Measurements from ENCODE around the gene SLC1A7. TPM values are rescaled to one million over a fixed set of nuclear protein-coding genes. Genes with fewer than 3 reads are reported as not detected.

The SLC1A7 gene
- polyA plus RNA-seq, 2 of the 4 experiments (the other 2 are of a cell fraction), result 0.04 to 0.12 TPM

- FAIRE-seq (no peak), DNase-seq (ENCODE audit: low read depth in 1 of 2, low spot score in 1 of 2) (no peak), ATAC-seq (no peak)
- H3K27ac ChIP-seq, result no peak overlapping the region
- H3K4me2 ChIP-seq, result no peak overlapping the region
- POLR2A ChIA-PET, result no interaction called here
- no peaks in the 10 kb centered on the region for H3K9me3 ChIP-seq
- 81% methylated on average over 2 of the region's 2 CpGs for WGBS (ENCODE audit: missing lambda C conversion rate)
- no peaks in the 10 kb centered on the region for H3K4me1 ChIP-seq
- CTCF ChIA-PET, result interaction anchor here (1.1 kb wide), 1 partner anchor 20 kb away, joined by 4 read pairs; no protein-coding TSS in a partner anchor
- no peak for TF ChIP-seq FOXS1 (CRISPR knock-in tag; IDR thresholded peaks at IDR 0.05)
- TF ChIP-seq RAD21 (conservative IDR thresholded peaks at IDR 0.05 in 1 of 2, IDR thresholded peaks at IDR 0.05 in 1 of 2), result no peak
- no peak overlapping the region for H3K4me3 ChIP-seq
Measured at GRCh38 chr1:53067886-53068285, 74.6 kb downstream of the SLC1A7 start.

GRCh38 chr1:53066891-53067738 is 75.3 kb downstream of the SLC1A7 start:
- Histone ChIP-seq H3K4me3 (no peak overlapping the region), H3K4me1 (no peaks in the 10 kb centered on the region), H3K27ac (no peak overlapping the region), H3K4me2 (no peak overlapping the region), H3K9me3 (no peaks in the 10 kb centered on the region)
- FAIRE-seq (no peak), ATAC-seq (no peak), DNase-seq (ENCODE audit: low read depth in 1 of 2, low spot score in 1 of 2) (no peak)
- WGBS (ENCODE audit: missing lambda C conversion rate), result 92% methylated on average over 13 of the region's 13 CpGs
- POLR2A ChIA-PET, result no interaction called here
- CTCF ChIA-PET, result interaction anchor here (1.1 to 1.8 kb wide), 2 partner anchors 12 to 19 kb away, joined by 4 read pairs; no protein-coding TSS in a partner anchor
- TF ChIP-seq EP300 (IDR thresholded peaks at IDR 0.05) (no peak), HOXB13 (CRISPR knock-in tag; IDR thresholded peaks at IDR 0.05; ENCODE audit: low read depth) (no peak), JUN (IDR thresholded peaks at IDR 0.05) (no peak), NR3C1 (IDR thresholded peaks at IDR 0.05) (no peak), CHD2 (IDR thresholded peaks at IDR 0.05; ENCODE audit: low read length, partially characterized antibody) (no peak), BCL3 (IDR thresholded peaks at IDR 0.05) (no peak), PHF8 (IDR thresholded peaks at IDR 0.05; ENCODE audit: borderline replicate concordance, low read depth) (no peak)

- TF ChIP-seq HDAC2 (IDR thresholded peaks at IDR 0.05) (no peak), REST (IDR thresholded peaks at IDR 0.05) (no peak), FOSB (CRISPR knock-in tag; IDR thresholded peaks at IDR 0.05) (no peak), ESRRA (IDR thresholded peaks at IDR 0.05; ENCODE audit: borderline replicate concordance, low read length) (no peak), JUNB (IDR thresholded peaks at IDR 0.05) (no peak), MAX (IDR thresholded peaks at IDR 0.05) (no peak), HOXB5 (CRISPR knock-in tag; IDR thresholded peaks at IDR 0.05) (no peak), RNF2 (IDR thresholded peaks at IDR 0.05; ENCODE audit: borderline replicate concordance, low read depth) (no peak), ZSCAN20 (CRISPR knock-in tag; IDR thresholded peaks at IDR 0.05) (no peak), HEYL (CRISPR knock-in tag; IDR thresholded peaks at IDR 0.05) (no peak), E2F6 (IDR thresholded peaks at IDR 0.05; ENCODE audit: borderline replicate concordance, low read depth) (no peak), PBX3 (IDR thresholded peaks at IDR 0.05) (no peak), ZFP36 (IDR thresholded peaks at IDR 0.05; ENCODE audit: borderline replicate concordance, partially characterized antibody) (no peak), CHD4 (IDR thresholded peaks at IDR 0.05; ENCODE audit: borderline replicate concordance) (no peak), MAFK (IDR thresholded peaks at IDR 0.05; ENCODE audit: partially characterized antibody) (no peak), CBX8 (IDR thresholded peaks at IDR 0.05) (no peak), SREBF2 (IDR thresholded peaks at IDR 0.05) (no peak), TFCP2L1 (CRISPR knock-in tag; IDR thresholded peaks at IDR 0.05) (no peak), ZNF302 (CRISPR knock-in tag; IDR thresholded peaks at IDR 0.05) (no peak), EP300 (IDR thresholded peaks at IDR 0.05) (no peak)
- ChIA-PET CTCF (interaction anchor here (1.1 to 1.8 kb wide), 2 partner anchors 11 to 19 kb away, joined by 4 read pairs; no protein-coding TSS in a partner anchor), POLR2A (no interaction called here)
- no peak for DNase-seq (ENCODE audit: low read depth in 1 of 2, low spot score in 1 of 2)
- FAIRE-seq, result no peak
- no peaks in the 10 kb centered on the region for H3K4me1 ChIP-seq
- H3K27ac ChIP-seq, result no peak overlapping the region
- WGBS (ENCODE audit: missing lambda C conversion rate), result 83% methylated on average over 6 of the region's 6 CpGs
- no peak overlapping the region for H3K4me2 ChIP-seq
- no peak overlapping the region for H3K4me3 ChIP-seq
- no peak for ATAC-seq
- H3K9me3 ChIP-seq, result no peaks in the 10 kb centered on the region
Measured at GRCh38 chr1:53066488-53066887, 76.0 kb downstream of the SLC1A7 start.

Data from A549 (cell line).